Hepatocyte (in vitro differentiated cells): Measurements from ENCODE around the gene PCDHA11. TPM values are rescaled to one million over a fixed set of nuclear protein-coding genes. Genes with fewer than 3 reads are reported as not detected.

Source experiments
- DNase-seq: peaks from one replicate; pipeline ENCODE4 v3.0.0-alpha.2; 2016; ENCODE audit warnings: low spot score
- H2AFZ ChIP-seq: fragments of 200-600 bp; sonication (generic); 2 replicates; pipeline ENCODE4 v1.6.0; 2016; ENCODE audit warnings: antibody characterized with exemption, mild to moderate bottlenecking
- H3K27ac ChIP-seq: fragments of 200-600 bp; sonication (generic); 2 replicates; pipeline ENCODE4 v1.5.1; 2016; ENCODE audit warnings: mild to moderate bottlenecking
- H3K27me3 ChIP-seq: fragments of 200-600 bp; sonication (generic); 2 replicates; pipeline ENCODE4 v1.6.1; 2016
- H3K36me3 ChIP-seq: fragments of 200-600 bp; sonication (generic); replicated peaks from 2 replicates; pipeline ENCODE4 v1.5.1; 2016; ENCODE audit warnings: low read depth; ENCODE audit not compliant: insufficient read depth
- H3K4me1 ChIP-seq: fragments of 200-600 bp; sonication (generic); 2 replicates; pipeline ENCODE4 v1.5.1; 2016; ENCODE audit warnings: mild to moderate bottlenecking, moderate library complexity; ENCODE audit not compliant: insufficient read depth
- H3K4me2 ChIP-seq: fragments of 200-600 bp; sonication (generic); 2 replicates; pipeline ENCODE4 v1.6.0; 2016
- H3K4me3 ChIP-seq: fragments of 200-600 bp; sonication (generic); 2 replicates; pipeline ENCODE4 v1.5.1; 2016; ENCODE audit warnings: mild to moderate bottlenecking
- H3K79me2 ChIP-seq: fragments of 200-600 bp; sonication (generic); 2 replicates; pipeline ENCODE4 v1.6.0; 2017; ENCODE audit warnings: mild to moderate bottlenecking
- H3K9me2 ChIP-seq: fragments of 200-600 bp; sonication (generic); replicated peaks from 2 replicates; pipeline ENCODE4 v1.6.0; 2017; ENCODE audit warnings: mild to moderate bottlenecking; ENCODE audit not compliant: insufficient read depth
- H3K9me3 ChIP-seq: fragments of 200-600 bp; sonication (generic); 2 replicates; pipeline ENCODE4 v1.5.1; 2016; ENCODE audit warnings: low read depth, mild to moderate bottlenecking
- H4K20me1 ChIP-seq: fragments of 200-600 bp; sonication (generic); 2 replicates; pipeline ENCODE4 v1.6.0; 2016; ENCODE audit warnings: mild to moderate bottlenecking; ENCODE audit not compliant: insufficient read depth, poor library complexity, severe bottlenecking
- EZH2 ChIP-seq: fragments of 200-600 bp; sonication (generic); IDR thresholded peaks from 2 replicates; pipeline ENCODE4 v1.6.1; 2016; ENCODE audit warnings: antibody characterized with exemption, mild to moderate bottlenecking, borderline replicate concordance
- EZH2phosphoT487 ChIP-seq: fragments of 200-600 bp; sonication (generic); IDR thresholded peaks from one replicate; pipeline ENCODE4 v1.6.1; 2018; ENCODE audit warnings: antibody characterized with exemption, mild to moderate bottlenecking, low read depth, moderate library complexity; ENCODE audit not compliant: unreplicated experiment, severe bottlenecking
- WGBS: methylation state at CpG from one replicate; pipeline ENCODE4 v1.1.6; 2016; ENCODE audit warnings: low lambda C conversion rate; ENCODE audit errors: missing lambda C conversion rate; 5-methylcytosine and 5-hydroxymethylcytosine counted together
- polyA plus RNA-seq: library from polyadenylated mRNA; unstranded; fragments of >200 nt; fragmentation: Nextera tagmentation; extraction: Ambion mirVana; gene quantifications from 2 replicates; pipeline ENCODE4 v1.2.1, GENCODE V29; 2016
- total RNA-seq: library from RNA; depleted of rRNA; stranded (reverse); fragments of >200 nt; gene quantifications from 2 replicates; pipeline ENCODE4 v1.2.3, GENCODE V29; 2014
- TF ChIP-seq, protein P1 (sequence below): fragments of 200-600 bp; sonication (generic); IDR thresholded peaks from 2 replicates; pipeline ENCODE4 v1.5.1; 2016; ENCODE audit warnings: antibody characterized with exemption, mild to moderate bottlenecking; ENCODE audit not compliant: poor library complexity

The PCDHA11 gene
- total and polyA plus RNA-seq, 2 experiments from 2014 or later = 2.5 to 4.5 TPM

- DNase-seq = no peak
- WGBS = 99% methylated on average over 75 of the region's 76 CpGs
- H3K9me2 ChIP-seq = no peaks in the 10 kb centered on the region
- TF ChIP-seq EZH2 (no peak), EZH2phosphoT487 (no peak)
- TF ChIP-seq, protein P1, sequence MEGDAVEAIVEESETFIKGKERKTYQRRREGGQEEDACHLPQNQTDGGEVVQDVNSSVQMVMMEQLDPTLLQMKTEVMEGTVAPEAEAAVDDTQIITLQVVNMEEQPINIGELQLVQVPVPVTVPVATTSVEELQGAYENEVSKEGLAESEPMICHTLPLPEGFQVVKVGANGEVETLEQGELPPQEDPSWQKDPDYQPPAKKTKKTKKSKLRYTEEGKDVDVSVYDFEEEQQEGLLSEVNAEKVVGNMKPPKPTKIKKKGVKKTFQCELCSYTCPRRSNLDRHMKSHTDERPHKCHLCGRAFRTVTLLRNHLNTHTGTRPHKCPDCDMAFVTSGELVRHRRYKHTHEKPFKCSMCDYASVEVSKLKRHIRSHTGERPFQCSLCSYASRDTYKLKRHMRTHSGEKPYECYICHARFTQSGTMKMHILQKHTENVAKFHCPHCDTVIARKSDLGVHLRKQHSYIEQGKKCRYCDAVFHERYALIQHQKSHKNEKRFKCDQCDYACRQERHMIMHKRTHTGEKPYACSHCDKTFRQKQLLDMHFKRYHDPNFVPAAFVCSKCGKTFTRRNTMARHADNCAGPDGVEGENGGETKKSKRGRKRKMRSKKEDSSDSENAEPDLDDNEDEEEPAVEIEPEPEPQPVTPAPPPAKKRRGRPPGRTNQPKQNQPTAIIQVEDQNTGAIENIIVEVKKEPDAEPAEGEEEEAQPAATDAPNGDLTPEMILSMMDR = no peak
- no peaks in the 10 kb centered on the region for H3K27me3 ChIP-seq
- H4K20me1 ChIP-seq = no peaks in the 10 kb centered on the region
- H3K36me3 ChIP-seq = no peaks in the 10 kb centered on the region
- H3K27ac ChIP-seq = no peak overlapping the region
- H3K4me2 ChIP-seq = no peak overlapping the region
- peaks cover 11% of the 10 kb centered on the region for H3K9me3 ChIP-seq
- H2AFZ ChIP-seq = no peak overlapping the region
- no peak overlapping the region for H3K4me3 ChIP-seq
- peaks cover 5% of the 10 kb centered on the region for H3K79me2 ChIP-seq
- no peaks in the 10 kb centered on the region for H3K4me1 ChIP-seq
These were observed 6.1 kb upstream of the PCDHA11 start for GRCh38 chr5:140862441-140863295.

DNA sequence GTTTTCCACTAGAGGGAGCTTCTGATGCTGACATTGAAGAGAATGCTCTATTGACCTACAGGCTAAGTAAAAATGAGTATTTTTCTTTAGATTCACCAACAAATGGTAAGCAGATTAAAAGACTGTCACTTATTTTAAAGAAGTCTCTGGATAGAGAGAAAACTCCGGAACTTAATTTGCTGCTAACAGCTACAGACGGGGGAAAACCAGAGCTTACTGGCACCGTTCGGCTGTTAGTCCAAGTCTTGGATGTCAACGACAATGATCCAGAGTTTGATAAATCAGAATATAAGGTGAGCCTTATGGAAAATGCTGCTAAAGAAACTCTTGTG lies 764 bp downstream of the PCDHA11 start:
- Histone ChIP-seq H3K79me2 (peaks cover 11% of the 10 kb centered on the region), H3K4me1 (no peaks in the 10 kb centered on the region), H2AFZ (no peak overlapping the region), H3K27ac (no peak overlapping the region), H3K36me3 (no peaks in the 10 kb centered on the region), H3K9me3 (peaks cover 16% of the 10 kb centered on the region), H3K9me2 (no peaks in the 10 kb centered on the region), H4K20me1 (no peaks in the 10 kb centered on the region), H3K27me3 (no peaks in the 10 kb centered on the region), H3K4me3 (no peak overlapping the region), H3K4me2 (peak overlapping the region; percentile 54)
- no peak for TF ChIP-seq EZH2phosphoT487
- TF ChIP-seq, protein P1 = peak; percentile 5
- DNase-seq = no peak
- 95% methylated on average over 5 of the region's 5 CpGs for WGBS

- H3K27ac ChIP-seq = no peak overlapping the region
- H3K4me2 ChIP-seq = no peak overlapping the region
- no peaks in the 10 kb centered on the region for H4K20me1 ChIP-seq
- peaks cover 16% of the 10 kb centered on the region for H3K9me3 ChIP-seq
- DNase-seq = no peak
- H3K4me1 ChIP-seq = no peaks in the 10 kb centered on the region
- H3K4me3 ChIP-seq = no peak overlapping the region
- 98% methylated on average over 102 of the region's 114 CpGs for WGBS
- H3K27me3 ChIP-seq = no peaks in the 10 kb centered on the region
- H3K36me3 ChIP-seq = no peaks in the 10 kb centered on the region
- no peaks in the 10 kb centered on the region for H3K9me2 ChIP-seq
- TF ChIP-seq, protein P1 = no peak
- no peak for TF ChIP-seq EZH2
- no peak overlapping the region for H2AFZ ChIP-seq
- peaks cover 11% of the 10 kb centered on the region for H3K79me2 ChIP-seq
These were observed 1.8 kb downstream of the PCDHA11 start for GRCh38 chr5:140870221-140871201.
